Measurements from ENCODE around the gene PARD3B.

DNA sequence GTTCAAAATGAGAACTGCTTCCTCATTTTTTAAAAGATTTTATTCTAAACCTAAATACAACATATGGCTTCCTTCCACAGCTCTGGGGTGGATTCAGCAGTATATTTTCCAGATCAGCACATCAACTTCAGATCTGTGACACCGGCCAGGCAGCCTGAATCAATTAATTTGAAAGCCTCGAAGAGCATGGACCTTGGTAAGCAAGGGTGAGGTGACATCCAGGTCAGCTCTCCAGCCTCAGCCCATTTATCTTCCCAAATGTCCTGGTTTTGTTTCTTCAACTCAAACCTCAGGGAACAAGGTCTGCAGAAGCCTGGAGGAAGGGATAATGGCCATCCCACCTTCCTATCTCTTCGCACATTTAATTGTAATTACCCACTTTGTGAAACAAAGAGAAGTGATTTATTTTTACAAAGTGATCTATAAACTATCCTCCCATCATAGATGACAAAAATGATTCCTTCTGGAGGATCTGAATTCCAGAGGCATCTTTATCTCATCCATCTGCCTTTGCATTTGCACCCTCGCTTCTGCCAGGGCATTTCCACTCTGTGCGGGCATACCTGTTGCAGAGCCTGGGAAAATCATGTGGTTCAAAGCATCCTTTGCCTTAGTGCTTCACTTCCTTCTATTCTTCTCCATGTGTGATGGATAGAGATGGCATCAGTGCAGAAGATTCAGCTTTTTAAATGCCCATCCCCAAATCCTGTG lies 648.0 kb downstream of the PARD3B start:
- TF ChIP-seq ZNF274 (IDR thresholded peaks at IDR 0.05; ENCODE audit: low read depth, low read length) = no peak
- no peak for TF ChIP-seq YY1 (IDR thresholded peaks at IDR 0.05; ENCODE audit: insufficient read depth, insufficient read length)

Measured in NT2/D1 (cell line).